Neural cell (in vitro differentiated cells): Measurements from ENCODE around the gene PKP2.

Experiments used
- CTCF ChIP-seq: fragments of 450-650 bp; IDR thresholded peaks from 2 replicates; pipeline ENCODE4 v1.5.1; 2014; ENCODE audit warnings: antibody characterized with exemption, mild to moderate bottlenecking, moderate library complexity; ENCODE audit not compliant: poor library complexity, severe bottlenecking
- EP300 ChIP-seq: fragments of 450-650 bp; conservative IDR thresholded peaks from 2 replicates; pipeline ENCODE4 v1.6.1; 2014; ENCODE audit warnings: antibody characterized with exemption, mild to moderate bottlenecking, moderate library complexity; ENCODE audit not compliant: poor library complexity, severe bottlenecking
- EZH2 ChIP-seq: fragments of 200-600, 300-800 bp; shearing (Covaris generic), sonication (generic); IDR thresholded peaks from 2 replicates; pipeline ENCODE4 v1.6.1; 2014; ENCODE audit warnings: antibody characterized with exemption, low read length, borderline replicate concordance, mild to moderate bottlenecking; ENCODE audit not compliant: insufficient read depth, poor library complexity, severe bottlenecking
- POLR2AphosphoS5 ChIP-seq: IDR thresholded peaks from 2 replicates; pipeline ENCODE4 v1.6.1; 2012
- REST ChIP-seq: IDR thresholded peaks from 2 replicates; pipeline ENCODE4 v1.6.1; 2012; ENCODE audit warnings: borderline replicate concordance
- SMC3 ChIP-seq: fragments of 450-650 bp; conservative IDR thresholded peaks from 2 replicates; pipeline ENCODE4 v1.6.1; 2014; ENCODE audit warnings: antibody characterized with exemption, mild to moderate bottlenecking, moderate library complexity; ENCODE audit not compliant: poor library complexity

- TF ChIP-seq POLR2AphosphoS5 (no peak), CTCF (no peak), EP300 (no peak), EZH2 (no peak), REST (no peak), SMC3 (no peak)
Measured at GRCh38 chr12:32887058-32887457, 9.5 kb downstream of the PKP2 start.
